HG03025 (cell line): ENCODE data around the gene ZNF550.
A peak's percentile ranks its signal among the peaks of the same experiment; 100 is the strongest.

Source experiments
- ATAC-seq: cut with Tn5 transposase; IDR thresholded peaks from one replicate; pipeline ENCODE4 v1.9.1; 2021; ENCODE audit warnings: mild to moderate bottlenecking, moderate library complexity; ENCODE audit not compliant: unreplicated experiment, low FRiP score

Gene ZNF550

DNA sequence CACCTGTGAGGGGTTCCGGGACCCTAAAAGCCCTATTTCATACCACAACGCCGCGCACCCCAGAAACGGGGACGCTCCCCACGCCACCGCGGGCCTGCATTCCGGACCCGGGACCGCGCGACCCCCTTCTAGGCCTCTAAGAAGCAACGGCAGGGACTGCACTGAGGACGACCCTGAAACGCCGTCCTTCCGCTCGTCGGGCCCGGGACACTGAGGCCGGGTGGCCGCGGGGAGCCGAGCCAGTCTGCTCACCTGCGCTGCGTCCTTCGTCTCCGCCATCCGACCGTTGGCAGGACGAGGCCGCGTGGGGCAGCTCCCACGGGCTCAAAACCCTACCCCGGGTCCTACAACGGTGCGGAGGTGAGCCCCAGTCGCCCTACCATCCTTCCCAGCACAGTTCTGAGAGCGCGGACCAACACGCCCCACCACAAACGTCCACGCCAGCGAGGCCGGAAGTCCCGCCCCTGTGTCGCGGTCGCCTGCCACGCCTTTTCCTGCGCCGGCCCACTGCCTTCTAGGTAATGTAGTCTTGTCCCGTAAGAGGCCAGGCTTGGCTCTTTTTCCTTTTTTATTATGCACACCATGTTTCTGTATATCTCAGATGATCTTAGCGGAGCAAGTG lies at the start of gene ZNF550:
Gene ZNF550, minus strand, starts transcription at position 460 of the 622 bp plus-strand sequence. Its CDS starts 181 bp downstream, at position 279.
- peak; percentile 87 for ATAC-seq

DNA sequence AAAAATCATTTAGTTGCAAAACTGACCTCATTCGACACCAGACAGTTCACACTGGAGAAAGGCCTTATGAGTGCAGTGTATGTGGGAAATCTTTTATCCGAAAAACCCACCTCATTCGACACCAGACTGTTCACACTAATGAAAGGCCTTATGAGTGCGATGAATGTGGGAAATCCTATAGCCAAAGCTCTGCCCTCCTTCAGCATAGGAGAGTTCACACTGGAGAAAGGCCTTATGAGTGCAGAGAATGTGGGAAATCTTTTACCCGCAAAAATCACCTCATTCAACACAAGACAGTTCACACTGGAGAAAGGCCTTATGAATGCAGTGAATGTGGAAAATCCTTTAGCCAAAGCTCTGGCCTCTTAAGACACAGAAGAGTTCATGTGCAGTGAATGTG lies 47.3 kb upstream of the ZNF550 start:
- ATAC-seq: no peak

DNA sequence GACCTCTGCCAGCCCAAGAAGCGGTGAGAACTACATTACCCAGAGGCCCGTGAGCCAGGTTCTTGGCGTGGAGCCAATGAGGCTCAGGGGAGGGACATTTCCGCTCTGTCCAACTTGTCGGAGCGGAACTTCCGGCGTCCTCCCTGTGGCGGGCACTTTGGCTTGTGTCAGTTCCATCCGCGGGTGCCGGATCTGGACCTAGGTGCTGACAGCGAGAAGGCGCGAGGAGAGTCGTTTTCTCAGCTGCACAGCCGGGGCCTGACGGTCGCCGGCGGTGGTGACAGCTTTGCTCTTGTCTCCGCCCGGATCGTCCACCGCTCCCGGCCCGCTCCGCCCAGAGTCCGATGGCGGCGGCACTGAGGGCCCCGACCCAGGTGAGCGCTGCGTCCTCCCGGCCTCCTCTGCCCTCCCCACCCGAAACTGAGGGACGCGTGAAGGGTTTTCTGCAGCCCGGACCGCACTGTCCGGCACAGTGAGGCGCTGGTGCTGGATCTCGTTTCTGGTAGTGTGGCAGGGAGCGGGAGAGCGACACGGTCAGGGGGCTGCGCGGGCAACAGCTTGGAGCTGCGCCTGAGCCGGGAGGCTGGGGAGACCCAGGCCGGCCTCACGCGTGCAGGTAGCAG lies 40.2 kb upstream of the ZNF550 start, which contains the start of gene ZNF530:
Gene ZNF530, plus strand, starts transcription at position 125 of the 623 bp plus-strand sequence. CDS start 4,461 bp downstream, outside the sequence.
- ATAC-seq: peak; percentile 83

DNA sequence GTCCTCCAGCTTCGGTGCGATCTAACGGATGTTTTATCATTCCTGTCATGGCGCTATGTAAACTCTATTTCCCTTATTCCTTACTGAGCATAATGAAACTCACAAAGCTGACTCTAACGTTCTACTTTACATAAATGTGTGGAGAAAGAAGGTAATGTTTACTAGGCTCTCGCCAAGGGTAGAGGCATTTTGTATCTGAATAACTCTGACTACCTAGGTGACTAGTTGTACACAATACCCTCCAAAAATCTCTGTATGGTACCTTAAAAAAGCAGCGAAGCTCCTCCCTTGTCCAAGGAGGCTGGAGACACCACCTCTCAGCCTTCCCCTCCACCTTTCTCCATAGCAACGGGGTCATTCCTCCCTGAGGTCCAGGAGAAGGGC lies 39.7 kb upstream of the ZNF550 start:
- no peak for ATAC-seq

DNA sequence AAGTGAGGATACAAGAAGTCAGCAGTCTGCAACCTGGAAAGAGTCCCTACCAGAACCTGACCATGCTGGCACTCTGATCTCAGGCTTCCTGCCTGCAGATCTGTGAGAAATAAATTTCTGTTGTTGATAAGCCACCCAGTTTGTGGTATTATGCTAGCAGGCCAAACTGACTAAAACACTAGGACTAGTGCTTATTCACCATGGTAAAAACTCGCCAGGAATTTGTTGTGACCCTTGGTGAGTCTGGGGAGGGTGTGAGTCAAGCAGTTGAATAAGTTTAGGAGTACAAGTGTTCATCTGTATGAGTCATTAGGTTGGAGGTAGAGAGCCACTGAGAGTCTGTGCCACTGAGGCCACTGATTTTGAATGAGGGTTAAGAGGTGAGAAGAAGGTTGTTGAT lies 27.9 kb upstream of the ZNF550 start:
- no peak for ATAC-seq

DNA sequence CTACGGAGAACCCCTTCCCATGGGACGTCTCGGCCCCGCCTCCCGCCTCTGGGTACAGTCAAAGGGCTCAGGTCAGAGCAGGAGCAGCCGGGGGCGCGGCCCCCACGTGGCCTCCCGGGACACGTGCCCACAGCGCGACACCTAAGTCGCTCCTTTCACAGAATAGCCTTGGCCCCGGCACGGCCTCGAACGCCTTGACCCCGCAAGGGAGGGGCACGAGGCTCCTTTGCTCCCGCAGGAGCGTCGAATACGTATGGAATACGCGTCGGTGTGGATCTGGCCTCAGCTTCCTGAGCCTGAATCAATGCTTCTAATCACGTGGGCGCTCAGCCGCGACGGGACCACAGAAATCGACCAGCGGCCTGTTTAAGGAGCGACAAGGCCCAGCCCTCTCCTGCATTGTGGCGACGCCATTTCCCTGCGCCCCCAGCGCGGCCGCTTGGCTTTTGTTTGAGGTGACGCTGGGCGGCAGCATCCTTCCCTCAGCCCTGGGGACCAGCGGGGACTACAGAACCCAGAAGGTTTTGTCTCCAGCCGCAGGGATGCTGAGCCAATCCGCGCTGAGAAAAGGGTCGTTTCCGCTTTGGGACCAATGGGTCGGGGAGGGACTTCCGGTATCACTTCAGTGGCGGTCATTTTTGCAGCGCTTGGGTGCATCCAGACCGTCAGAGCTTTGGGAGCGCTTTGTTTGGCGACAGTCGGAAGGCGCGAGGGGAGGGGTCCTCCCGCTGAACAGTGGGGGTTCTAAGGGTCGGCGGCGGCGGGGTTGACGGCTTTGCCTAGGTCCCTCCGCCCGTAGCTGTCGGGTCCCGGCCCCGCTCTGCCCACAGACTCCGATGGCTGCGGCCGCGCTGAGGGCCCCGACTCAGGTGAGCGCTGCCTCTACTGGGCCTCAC lies 24.1 kb upstream of the ZNF550 start, which contains the start of gene ZIK1:
Gene ZIK1, plus strand, starts transcription at position 625 of the 896 bp plus-strand sequence. Its CDS starts 212 bp downstream, at position 837.
- peak; percentile 62 for ATAC-seq

DNA sequence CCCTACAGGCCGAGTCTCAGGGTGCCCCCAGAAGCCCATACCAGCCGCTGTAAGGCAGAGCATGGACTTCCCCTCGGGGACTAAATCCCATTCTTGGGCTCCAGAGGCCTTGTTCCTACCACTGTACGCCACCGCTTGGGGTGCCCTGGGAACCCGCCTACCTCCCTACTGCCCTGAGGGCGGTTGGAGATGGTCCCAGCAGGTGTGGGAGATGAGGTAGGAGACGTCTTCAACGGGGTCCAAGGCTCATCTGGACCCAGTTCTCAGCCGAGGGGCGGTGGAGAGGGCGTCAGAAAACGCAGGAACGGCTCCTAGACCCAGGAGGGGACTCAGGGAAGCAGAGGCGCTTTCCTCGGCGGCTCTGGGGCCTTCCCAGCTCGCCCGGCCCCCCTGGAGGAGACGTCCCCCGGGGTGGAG lies 23.4 kb upstream of the ZNF550 start:
- no peak for ATAC-seq

DNA sequence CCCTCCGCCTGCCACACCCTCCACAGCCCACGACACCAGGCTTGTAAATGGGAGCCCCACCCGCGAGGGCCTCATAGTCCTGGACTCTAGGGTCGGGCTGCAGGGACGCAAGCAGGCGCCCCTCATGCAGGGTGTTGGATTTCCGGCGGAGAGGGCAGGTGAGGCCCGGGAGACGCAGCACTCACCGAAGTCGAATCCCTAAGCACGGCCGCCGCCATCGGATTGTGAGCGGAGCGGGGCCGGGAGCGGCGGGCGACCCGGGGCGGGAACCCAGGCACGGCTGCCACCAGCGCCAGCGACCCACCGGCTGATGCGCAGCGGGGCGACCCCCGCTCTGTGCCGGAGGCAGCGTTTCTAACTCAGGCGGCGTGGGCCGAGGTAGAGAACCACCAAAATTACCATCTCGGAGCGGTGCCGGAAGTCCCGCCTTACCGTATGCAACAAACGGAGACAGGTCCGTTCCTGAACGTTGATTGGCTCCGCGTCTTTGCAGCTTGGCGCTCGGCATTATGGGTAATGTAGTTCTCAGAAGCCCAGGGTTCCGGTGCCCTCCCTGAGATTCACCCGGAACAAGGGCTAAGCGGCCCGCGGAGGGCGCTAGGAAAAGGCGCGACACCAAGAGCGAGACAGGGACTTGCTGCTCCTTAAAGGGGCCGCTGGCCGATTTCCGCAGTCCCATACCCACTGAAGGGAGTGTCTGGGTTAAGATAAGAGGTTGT lies 19.0 kb upstream of the ZNF550 start, which contains the start of gene ZNF416:
Gene ZNF416, minus strand, starts transcription at position 425 of the 719 bp plus-strand sequence. Its CDS starts 207 bp downstream, at position 218.
- ATAC-seq: peak; percentile 79

DNA sequence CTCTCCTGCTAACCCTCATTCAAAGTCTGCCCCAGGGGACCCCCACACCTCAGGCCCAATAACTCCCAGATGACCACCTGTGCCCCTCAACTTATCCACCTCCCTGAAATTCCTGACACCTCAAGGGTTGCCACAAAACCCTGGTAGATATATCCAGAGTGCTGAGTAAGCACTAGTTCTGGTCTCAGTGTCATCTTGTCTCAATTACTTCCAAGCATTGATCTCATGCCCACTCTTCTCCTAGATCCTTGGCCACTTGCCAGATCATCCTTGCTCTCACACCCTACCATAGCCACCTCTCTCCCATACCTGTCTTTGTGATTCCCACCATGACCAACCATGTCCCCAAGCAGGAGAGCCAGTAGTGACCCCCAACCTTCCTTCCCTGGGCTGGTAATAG lies 17.0 kb upstream of the ZNF550 start:
- ATAC-seq: no peak

DNA sequence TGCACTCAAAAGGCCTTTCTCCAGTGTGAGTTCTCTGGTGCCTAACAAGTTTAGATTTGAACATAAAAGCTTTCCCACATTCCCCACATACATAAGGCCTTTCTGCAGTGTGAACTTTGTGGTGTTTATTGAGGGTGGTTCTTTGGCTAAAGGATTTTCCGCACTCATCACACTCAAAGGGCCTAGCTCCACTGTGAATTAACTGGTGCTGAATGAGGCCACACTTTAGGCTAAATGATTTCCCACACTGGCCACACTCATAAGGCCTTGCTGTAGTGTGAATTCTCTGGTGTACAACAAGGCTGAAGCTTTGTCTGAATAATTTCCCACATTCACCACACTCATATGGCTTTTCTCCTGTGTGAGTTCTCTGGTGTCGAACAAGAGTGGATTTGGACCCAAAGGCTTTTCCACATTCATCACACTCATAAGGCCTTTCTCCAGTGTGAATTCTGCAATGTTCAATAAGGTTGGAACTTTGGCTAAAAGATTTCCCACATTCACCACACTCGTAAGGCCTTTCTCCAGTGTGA lies 12.8 kb upstream of the ZNF550 start:
- no peak for ATAC-seq

DNA sequence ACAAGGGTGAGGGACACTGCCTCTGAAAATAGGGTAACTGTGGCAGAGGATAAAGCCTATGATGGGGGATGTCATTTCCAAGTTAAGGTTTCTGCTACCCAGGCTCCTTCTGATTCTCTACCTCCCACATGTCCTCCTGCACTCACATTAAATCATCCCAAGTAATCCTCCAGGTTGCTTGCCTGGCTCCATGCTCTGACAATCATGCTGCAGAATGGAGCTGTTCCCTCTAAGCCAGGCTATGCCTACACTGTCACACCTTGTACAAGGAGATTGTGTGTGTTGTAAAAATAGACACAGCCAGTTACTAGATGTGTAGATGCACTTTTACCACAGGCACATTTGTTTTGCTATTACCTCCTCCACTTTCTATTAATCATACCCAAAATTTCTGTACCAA lies 11.0 kb upstream of the ZNF550 start:
- ATAC-seq: no peak

DNA sequence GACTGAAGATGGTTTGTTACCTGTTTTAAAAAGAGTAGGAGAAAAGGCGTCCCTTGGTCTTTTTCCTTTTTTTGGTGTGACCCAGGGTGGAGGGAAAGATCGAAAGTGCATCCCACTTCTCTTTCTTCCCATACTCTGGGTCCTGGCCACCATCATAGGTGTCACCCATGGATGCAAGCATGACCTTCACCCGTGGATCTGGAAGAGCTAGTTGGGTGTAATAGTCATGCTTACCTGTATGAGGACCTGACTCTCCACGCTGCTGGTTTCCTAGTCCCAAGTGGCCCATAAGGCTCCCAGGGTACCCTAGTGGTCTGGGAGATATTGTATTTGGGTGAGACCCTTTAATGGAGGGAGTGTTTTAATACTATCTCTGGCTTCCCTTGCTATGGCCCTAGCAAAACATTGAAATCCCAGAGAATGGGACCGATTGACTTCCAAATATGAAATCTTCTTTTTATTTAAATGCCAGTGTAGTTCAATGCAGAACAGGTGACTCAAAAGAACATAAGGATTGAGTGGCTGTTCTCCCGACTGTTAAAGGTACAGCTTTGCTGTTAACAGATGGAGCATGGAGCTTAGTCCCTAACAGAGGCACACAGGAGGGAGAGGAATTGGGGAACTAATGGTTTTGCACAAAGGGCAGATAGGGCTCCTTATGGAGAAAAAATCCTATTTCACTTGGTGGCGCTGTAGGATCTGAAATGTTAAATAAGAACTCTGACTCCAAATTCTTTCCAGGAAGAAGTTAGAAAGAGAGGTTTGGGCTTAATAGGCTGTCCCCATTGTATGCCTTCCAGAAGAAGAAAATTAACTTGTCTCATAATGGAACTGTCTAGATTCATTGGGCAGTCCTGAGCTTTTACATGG lies 7.0 kb upstream of the ZNF550 start:
- ATAC-seq: no peak

DNA sequence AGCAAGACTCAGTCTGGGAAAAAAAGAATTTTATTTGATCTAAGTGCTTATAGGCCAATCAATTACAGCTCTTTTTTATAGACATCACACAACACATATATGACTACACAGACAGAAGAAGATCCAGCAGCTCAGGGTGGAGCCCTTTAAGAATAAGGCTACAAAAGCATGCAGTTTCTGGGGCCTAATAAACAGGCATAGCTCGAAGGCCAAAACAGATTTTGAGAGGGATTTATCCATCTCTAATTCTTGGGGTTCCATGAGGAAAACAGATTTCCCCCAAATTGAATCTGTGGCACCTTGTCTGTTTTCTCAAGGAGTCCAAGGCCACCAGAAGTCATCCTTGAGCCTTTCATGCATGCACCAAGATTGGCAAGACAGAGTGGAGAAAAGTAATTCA lies 3.9 kb upstream of the ZNF550 start:
- no peak for ATAC-seq

DNA sequence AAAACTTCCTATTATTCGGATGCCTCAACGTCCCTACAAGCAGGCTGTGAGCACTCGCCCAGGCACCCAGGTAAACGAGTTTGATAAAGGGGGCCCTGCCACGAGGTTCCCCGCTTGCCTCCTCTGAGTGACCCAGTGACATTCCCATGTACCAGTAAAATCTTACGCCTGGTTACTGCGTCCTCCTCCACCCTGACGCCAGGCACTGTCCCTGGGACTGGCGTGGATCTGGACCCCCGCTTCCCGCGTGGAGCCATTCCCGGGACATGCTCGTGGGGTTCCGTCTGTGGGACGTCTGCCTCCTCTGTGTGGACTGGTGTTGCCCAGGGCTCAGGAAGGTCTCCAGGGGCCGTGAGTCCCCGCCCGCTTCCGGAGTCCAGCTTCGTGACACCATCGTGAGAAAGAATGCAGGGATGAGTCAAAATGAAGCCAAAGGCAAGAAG lies 407 bp upstream of the ZNF550 start:
- ATAC-seq: no peak

DNA sequence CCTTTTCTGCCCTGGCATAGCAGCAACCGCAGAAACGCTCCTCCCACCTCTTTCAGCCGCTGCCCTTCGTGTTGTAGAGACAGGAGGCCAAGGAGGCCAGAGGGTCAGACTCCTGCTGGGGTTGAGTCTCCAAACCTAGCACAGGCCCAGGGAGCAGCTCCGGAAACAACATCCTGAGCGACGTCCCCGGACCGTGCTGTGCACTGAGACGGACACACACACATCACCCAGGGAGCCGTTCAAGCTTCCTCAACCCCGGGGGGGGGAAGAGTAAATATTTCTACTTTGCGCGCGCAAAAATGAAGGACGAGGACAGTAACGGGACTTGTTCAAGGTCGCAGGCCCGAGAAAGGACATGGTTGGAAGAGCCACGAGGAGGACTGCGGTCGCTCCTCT lies 657 bp downstream of the ZNF550 start:
- no peak for ATAC-seq

DNA sequence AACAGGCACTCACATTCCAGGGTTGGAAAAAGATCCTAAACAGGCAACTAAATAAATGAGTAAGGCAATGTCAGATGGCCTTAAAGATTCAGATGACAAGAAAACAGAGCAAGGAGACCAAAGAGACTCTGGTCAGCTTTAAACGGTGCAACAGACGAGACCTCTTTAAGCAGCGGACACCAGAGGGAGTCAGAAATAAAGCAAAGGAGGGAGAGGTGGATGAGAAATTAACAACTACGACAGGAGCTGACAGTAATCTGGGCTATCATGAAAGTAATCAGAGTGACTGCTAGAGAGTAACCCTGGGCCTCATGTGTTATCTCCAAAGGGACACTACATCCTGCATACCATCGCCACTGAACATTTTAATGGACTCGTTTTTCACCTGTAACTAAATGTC lies 1.1 kb downstream of the ZNF550 start:
- ATAC-seq: no peak

DNA sequence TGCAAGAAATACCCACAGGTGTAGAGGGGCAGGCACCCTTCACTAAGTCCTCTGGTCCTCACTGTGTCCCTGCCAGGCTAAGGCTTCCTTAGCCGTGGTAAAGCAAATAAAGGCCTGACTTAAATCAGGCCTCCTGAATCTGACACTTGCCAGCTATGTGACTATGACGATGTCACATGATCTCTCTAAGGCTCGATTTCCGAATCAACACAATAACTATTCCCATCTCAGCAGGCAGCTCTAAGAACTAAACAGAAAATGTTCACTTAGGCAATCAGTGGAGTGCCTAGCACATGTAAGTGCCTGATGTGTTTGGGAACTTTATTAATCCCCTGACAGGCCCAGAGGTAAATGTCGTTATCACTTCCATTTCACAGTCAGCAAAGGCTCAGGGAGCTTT lies 2.0 kb downstream of the ZNF550 start:
- ATAC-seq: no peak

DNA sequence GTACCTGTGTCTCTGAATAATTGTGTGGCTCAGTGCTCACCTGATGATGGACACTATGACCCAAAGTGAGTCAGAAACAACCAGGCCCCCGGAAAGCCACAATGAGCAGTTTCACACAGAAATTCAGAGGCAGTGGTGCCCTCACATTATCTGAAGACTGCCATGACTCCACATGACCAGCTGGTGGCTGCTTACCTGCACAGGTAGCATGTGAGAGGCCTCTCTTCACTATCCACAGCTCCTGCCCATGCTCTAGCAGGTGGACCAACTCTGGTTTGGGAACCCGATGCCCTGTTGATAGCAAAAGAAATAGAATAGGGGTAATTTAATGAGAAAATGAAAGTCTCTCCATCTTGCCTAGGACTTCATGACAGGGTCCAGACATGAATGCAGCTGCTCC lies 7.2 kb downstream of the ZNF550 start:
- ATAC-seq: no peak

DNA sequence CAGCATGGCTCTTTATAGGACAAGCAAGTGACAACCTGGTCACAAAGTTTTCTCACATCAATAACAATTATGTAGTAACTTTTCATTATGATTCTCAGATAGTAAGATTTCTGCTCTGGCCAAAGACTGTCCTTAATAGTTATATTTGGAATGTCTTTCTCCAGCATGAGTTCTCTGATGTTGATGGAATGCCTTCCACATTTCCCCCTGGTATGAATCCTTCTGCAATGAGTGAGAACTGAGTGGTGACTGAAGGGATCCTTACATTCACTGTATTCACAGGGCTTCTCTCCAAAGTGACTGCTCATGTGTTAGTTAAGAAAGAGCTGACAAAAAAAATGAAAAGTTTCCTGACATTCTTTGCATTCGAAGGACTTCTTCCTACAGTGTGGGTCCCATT lies 13.2 kb downstream of the ZNF550 start:
- no peak for ATAC-seq
